HEK293T (cell line): ENCODE results near the gene CSTPP1.

Source experiments
- BHLHE40 ChIP-seq: fragments of 450-650 bp; IDR thresholded peaks from 2 replicates; pipeline ENCODE4 v1.6.1; 2016; ENCODE audit warnings: mild to moderate bottlenecking, moderate library complexity, borderline replicate concordance
- CTBP1 ChIP-seq: fragments of 450-650 bp; IDR thresholded peaks from 2 replicates; pipeline ENCODE4 v1.6.1; 2016; ENCODE audit warnings: borderline replicate concordance
- FOXA1 ChIP-seq: fragments of 450-650 bp; IDR thresholded peaks from 2 replicates; pipeline ENCODE4 v1.6.1; 2016; ENCODE audit warnings: mild to moderate bottlenecking
- FOXK2 ChIP-seq: fragments of 450-650 bp; IDR thresholded peaks from 2 replicates; pipeline ENCODE4 v1.6.1; 2016; ENCODE audit warnings: mild to moderate bottlenecking
- FOXM1 ChIP-seq: fragments of 450-650 bp; IDR thresholded peaks from 2 replicates; pipeline ENCODE4 v1.6.1; 2017; ENCODE audit warnings: mild to moderate bottlenecking, borderline replicate concordance
- L3MBTL2 ChIP-seq: fragments of 450-650 bp; conservative IDR thresholded peaks from 2 replicates; pipeline ENCODE4 v1.6.1; 2016; ENCODE audit warnings: mild to moderate bottlenecking
- NFRKB ChIP-seq: fragments of 450-650 bp; IDR thresholded peaks from 2 replicates; pipeline ENCODE4 v1.6.1; 2016; ENCODE audit warnings: mild to moderate bottlenecking, moderate library complexity
- PKNOX1 ChIP-seq: fragments of 450-650 bp; IDR thresholded peaks from 2 replicates; pipeline ENCODE4 v1.6.1; 2016
- SP1 ChIP-seq: fragments of 450-650 bp; IDR thresholded peaks from 2 replicates; pipeline ENCODE4 v1.6.1; 2017
- SUZ12 ChIP-seq: fragments of 450-650 bp; IDR thresholded peaks from 2 replicates; pipeline ENCODE4 v1.6.1; 2016; ENCODE audit warnings: mild to moderate bottlenecking
- TARDBP ChIP-seq: fragments of 450-650 bp; IDR thresholded peaks from 2 replicates; pipeline ENCODE4 v1.6.1; 2016
- ZNF384 ChIP-seq: fragments of 450-650 bp; IDR thresholded peaks from 2 replicates; pipeline ENCODE4 v1.6.1; 2016

- TF ChIP-seq FOXK2 (no peak), SUZ12 (no peak), FOXM1 (no peak), SP1 (no peak), NFRKB (no peak), BHLHE40 (no peak), PKNOX1 (no peak), FOXA1 (no peak), TARDBP (no peak), CTBP1 (no peak), L3MBTL2 (no peak), ZNF384 (no peak)
These were observed 41.5 kb downstream of the CSTPP1 start for GRCh38 chr11:46978005-46978491.
